SJCRH30 (cell line): ENCODE measurements around the gene SIM1. TPM values are rescaled to one million over a fixed set of nuclear protein-coding genes. Genes with fewer than 3 reads are reported as not detected.

Source experiments
- DNase-seq, 2 experiments: peaks; one replicate each; pipeline ENCODE4 v3.0.0-alpha.2; 2015 to 2020
- H3K27ac ChIP-seq: fragments of 250-450 bp; sonication (Bioruptor Pico); 2 replicates; pipeline ENCODE4 v1.5.1; 2020; ENCODE audit warnings: mild to moderate bottlenecking, moderate library complexity
- H3K27me3 ChIP-seq: fragments of 250-450 bp; sonication (Bioruptor Pico); 2 replicates; pipeline ENCODE4 v1.5.1; 2020; ENCODE audit warnings: mild to moderate bottlenecking, moderate library complexity
- H3K36me3 ChIP-seq: fragments of 250-450 bp; sonication (Bioruptor Pico); 2 replicates; pipeline ENCODE4 v1.5.1; 2020; ENCODE audit warnings: mild to moderate bottlenecking, moderate library complexity
- H3K4me1 ChIP-seq: fragments of 250-450 bp; sonication (Bioruptor Pico); 2 replicates; pipeline ENCODE4 v1.5.1; 2020; ENCODE audit warnings: mild to moderate bottlenecking, moderate library complexity
- H3K4me3 ChIP-seq: fragments of 250-450 bp; sonication (Bioruptor Pico); 2 replicates; pipeline ENCODE4 v1.5.1; 2020; ENCODE audit warnings: mild to moderate bottlenecking, moderate library complexity
- H3K9me3 ChIP-seq: fragments of 250-450 bp; sonication (Bioruptor Pico); replicated peaks from 2 replicates; pipeline ENCODE4 v1.5.1; 2020; ENCODE audit warnings: mild to moderate bottlenecking, moderate library complexity
- total RNA-seq: library from RNA; depleted of rRNA; stranded (reverse); fragments of >200 nt; shearing (Covaris generic); gene quantifications from 2 replicates; pipeline ENCODE4 v1.2.3, GENCODE V29; 2014

The SIM1 gene
- total RNA-seq, 1 experiment from 2014 or later: 1.2 TPM

DNA sequence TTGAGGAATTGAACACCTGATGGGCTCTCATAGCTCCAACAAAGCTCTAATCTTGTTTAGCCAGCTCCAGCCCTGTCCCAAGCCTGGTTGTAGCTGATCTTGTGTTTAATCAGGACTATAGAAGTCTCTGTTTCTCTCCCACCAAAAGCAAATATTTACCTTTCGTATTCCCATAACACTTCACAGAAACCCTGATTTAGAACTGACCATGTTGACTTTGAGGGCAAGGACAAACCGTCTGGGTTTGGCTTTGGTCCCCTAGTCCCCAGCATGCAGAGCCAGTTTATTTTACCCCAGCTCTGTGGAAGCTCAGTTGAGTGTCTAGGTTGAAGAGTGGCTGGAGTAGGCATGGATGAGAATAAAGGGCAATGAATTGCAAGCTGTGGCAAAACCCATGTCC lies 18.0 kb upstream of the SIM1 start:
- no peak for DNase-seq
- no peaks in the 10 kb centered on the region for H3K27me3 ChIP-seq
- H3K4me3 ChIP-seq: no peak overlapping the region
- no peaks in the 10 kb centered on the region for H3K9me3 ChIP-seq
- H3K36me3 ChIP-seq: no peaks in the 10 kb centered on the region
- peaks cover 21% of the 10 kb centered on the region for H3K4me1 ChIP-seq
- no peak overlapping the region for H3K27ac ChIP-seq

DNA sequence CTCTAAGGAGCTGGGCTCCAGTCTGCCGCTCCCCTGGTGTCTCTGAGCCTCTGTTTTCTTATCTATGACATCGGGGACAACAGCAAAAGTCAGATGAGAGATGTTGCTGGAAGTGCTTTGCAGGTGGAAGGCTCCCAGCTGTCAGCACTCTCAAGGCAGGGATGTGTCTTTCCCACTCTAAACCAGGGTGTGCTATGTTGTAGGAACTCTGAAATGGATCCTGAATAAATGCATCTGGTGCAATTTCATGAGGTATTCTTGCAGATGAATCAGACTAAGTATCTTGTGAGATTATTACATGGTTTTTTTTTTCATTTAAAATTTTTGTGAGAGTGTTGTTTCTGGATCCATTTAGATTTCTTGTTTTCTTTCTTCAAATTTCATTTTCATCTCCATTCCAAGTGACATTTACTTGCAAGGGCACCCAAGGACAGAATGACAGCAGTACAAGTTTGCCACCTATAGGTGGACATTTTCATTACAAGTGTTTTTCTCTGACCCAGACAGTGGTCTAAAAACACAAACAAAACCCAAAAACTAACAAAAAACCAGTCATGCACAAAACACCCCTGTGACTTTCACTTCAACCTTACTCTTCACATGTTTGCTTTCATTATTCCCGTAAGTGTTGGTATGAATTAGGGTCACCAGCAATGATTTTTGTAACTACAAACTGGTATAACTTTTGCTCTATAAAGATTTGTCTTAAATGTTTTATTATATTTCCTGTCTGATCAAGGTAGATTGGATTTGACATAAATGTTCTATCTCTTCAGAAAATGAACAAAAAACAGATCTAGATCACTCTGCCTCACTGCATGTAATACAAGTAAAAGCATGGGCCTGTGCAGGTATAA lies 14.7 kb upstream of the SIM1 start:
- Histone ChIP-seq H3K27me3 (no peaks in the 10 kb centered on the region), H3K9me3 (no peaks in the 10 kb centered on the region), H3K27ac (no peak overlapping the region), H3K36me3 (no peaks in the 10 kb centered on the region), H3K4me3 (no peak overlapping the region), H3K4me1 (peaks cover 7% of the 10 kb centered on the region)
- peak in 1 of 2 experiments; percentile 74 for DNase-seq

GRCh38 chr6:100475554-100476320 lies 11.0 kb upstream of the SIM1 start:
- no peak overlapping the region for H3K4me3 ChIP-seq
- H3K4me1 ChIP-seq: no peaks in the 10 kb centered on the region
- no peak for DNase-seq
- H3K9me3 ChIP-seq: no peaks in the 10 kb centered on the region
- H3K27ac ChIP-seq: no peak overlapping the region
- H3K36me3 ChIP-seq: no peaks in the 10 kb centered on the region
- no peaks in the 10 kb centered on the region for H3K27me3 ChIP-seq

DNA sequence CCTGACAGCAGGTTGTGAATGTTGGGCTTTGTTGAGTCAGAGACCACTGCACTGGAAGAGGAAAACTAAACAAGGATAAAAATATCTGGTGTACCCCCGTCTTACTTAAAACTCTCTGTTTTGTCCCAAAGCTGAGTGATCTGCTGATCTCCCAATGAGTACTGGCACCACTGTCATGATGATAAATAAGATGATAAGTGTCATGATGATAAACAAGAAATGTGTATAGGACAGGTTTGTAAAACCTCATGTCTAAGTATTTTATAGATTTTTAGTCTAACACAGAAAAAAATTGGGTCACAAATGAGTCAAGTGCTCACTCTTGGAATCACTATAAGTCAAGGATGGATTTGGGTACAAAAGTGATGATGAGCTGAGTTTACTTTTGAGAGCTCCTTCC lies 8.5 kb upstream of the SIM1 start:
- no peak overlapping the region for H3K27ac ChIP-seq
- DNase-seq: no peak

DNA sequence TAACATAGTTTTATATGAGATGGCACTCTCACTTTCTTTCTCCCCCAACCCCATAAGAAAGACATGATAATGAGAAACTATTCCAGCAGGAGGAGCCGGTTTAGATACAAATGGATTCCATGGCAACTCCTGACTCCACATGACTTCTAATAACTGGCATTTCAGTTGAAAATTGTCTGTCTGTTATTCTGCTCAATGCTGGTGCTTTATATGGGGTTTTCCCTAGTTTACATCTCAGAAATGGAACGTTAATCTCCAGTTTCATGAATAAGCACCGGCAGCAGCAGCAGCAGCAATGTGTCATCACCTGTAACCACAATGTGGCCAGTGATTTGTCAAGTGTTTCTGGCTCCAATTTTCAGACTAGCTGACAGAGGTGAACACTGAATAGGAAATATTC lies 8.0 kb upstream of the SIM1 start:
- Histone ChIP-seq H3K36me3 (no peaks in the 10 kb centered on the region), H3K9me3 (no peaks in the 10 kb centered on the region), H3K27ac (no peak overlapping the region), H3K4me3 (no peak overlapping the region), H3K4me1 (no peaks in the 10 kb centered on the region), H3K27me3 (no peaks in the 10 kb centered on the region)
- no peak for DNase-seq

More for the DNA sequence above, 8.5 kb upstream of the SIM1 start:
- Histone ChIP-seq H3K27me3 (no peaks in the 10 kb centered on the region), H3K4me1 (no peaks in the 10 kb centered on the region), H3K9me3 (no peaks in the 10 kb centered on the region), H3K4me3 (no peak overlapping the region), H3K36me3 (no peaks in the 10 kb centered on the region)

GRCh38 chr6:100470422-100471120 lies 5.8 kb upstream of the SIM1 start:
- DNase-seq: no peak
- no peaks in the 10 kb centered on the region for H3K36me3 ChIP-seq
- H3K4me1 ChIP-seq: no peaks in the 10 kb centered on the region
- H3K27me3 ChIP-seq: no peaks in the 10 kb centered on the region
- H3K4me3 ChIP-seq: no peak overlapping the region
- H3K9me3 ChIP-seq: no peaks in the 10 kb centered on the region
- H3K27ac ChIP-seq: no peak overlapping the region

GRCh38 chr6:100469101-100469859 lies 4.6 kb upstream of the SIM1 start:
- no peaks in the 10 kb centered on the region for H3K9me3 ChIP-seq
- DNase-seq: no peak
- H3K36me3 ChIP-seq: no peaks in the 10 kb centered on the region
- no peaks in the 10 kb centered on the region for H3K4me1 ChIP-seq
- no peak overlapping the region for H3K4me3 ChIP-seq
- no peak overlapping the region for H3K27ac ChIP-seq
- H3K27me3 ChIP-seq: no peaks in the 10 kb centered on the region

- DNase-seq: no peak
- H3K27me3 ChIP-seq: no peaks in the 10 kb centered on the region
Observed at GRCh38 chr6:100468016-100468622, 3.4 kb upstream of the SIM1 start.

DNA sequence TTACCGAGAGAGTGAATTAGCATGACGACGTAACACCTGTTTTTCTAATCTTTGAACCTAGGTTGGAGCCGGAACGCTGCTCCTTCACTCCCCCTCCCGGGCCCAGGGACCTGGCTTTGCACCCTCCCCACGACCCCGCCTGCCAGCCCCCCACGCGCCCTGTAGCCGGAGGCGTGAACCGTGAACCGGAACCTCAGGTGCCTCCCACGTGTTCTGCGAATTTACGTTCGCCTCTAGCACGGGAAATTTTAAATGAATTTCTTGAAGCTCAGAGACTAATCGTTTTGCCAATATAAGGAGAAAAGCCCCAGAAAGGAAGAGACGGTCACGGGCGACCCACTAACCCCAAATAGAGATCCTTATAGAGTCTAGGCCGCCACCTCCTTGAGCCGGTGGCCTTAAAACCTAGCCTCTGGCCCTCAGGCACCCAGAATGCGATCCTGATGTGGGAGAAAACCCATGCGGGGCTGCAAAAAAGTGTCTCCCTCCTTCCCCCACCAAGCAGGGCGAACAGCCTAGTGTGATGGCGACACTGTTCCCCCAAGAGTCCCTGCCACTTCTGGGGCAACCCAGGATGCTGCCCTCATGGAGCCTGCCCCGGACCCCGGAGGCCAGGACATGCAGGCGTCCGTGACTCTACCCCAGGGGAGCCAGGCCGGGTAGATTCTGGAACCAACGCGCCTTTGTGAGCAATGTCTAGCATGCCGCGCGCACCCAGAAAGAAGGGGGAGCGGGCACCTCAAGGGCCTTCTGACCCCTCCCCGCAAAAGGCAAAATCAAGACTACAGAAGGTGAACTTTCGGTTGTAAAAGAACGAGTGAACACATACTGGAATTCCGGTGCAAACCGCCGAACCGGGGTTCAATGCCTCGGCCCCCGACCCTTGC lies 2.7 kb upstream of the SIM1 start:
- H3K4me3 ChIP-seq: no peak overlapping the region
- no peak for DNase-seq
- no peaks in the 10 kb centered on the region for H3K27me3 ChIP-seq
- peaks cover under 1% of the 10 kb centered on the region; the same call in 1 of the 2 replicates for H3K4me1 ChIP-seq
- no peaks in the 10 kb centered on the region for H3K36me3 ChIP-seq
- no peaks in the 10 kb centered on the region for H3K9me3 ChIP-seq
- H3K27ac ChIP-seq: peak overlapping the region; percentile 2; the same call in 1 of the 2 replicates

More at GRCh38 chr6:100468016-100468622, 3.4 kb upstream of the SIM1 start:
- Histone ChIP-seq H3K27ac (no peak overlapping the region), H3K4me1 (no peaks in the 10 kb centered on the region), H3K4me3 (no peak overlapping the region), H3K36me3 (no peaks in the 10 kb centered on the region), H3K9me3 (no peaks in the 10 kb centered on the region)

DNA sequence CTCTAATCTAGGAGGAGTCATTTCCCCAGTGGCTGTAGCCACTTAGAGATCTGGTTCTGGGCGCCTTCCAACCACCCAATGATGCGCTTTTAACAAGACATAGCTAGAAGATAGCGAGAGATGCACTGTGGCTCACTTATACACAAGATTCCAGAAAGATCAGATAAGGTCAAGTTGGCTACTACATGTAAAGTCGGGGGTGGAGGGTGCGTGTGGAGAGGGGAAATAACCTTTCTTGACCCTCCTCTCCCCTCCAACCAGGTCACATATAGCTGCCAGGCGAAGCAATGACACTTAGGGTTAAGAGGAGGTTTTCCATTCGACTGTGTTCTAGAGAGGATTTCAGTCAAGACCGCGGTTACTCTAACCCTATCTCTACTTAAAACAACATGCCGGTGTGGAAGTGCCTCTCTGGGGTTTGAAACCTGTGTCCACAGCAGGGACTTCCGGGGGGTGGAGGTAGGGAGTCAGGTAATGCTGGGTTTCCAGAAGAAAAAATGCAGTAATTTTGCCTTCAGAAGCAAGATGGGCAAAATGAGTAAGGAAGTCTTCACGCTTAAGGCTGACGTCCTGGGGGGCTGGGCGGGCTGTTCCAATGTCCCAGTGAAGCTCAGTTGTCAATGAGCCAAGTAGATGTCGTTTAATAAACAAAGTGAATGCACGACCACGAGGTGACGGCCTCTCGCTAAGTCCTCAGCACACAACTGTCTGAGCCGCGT lies 1.8 kb upstream of the SIM1 start:
- H3K9me3 ChIP-seq: no peaks in the 10 kb centered on the region
- H3K4me1 ChIP-seq: peaks cover 6% of the 10 kb centered on the region; the same call in 1 of the 2 replicates
- peak; percentile 54 to 68 for DNase-seq
- no peaks in the 10 kb centered on the region for H3K36me3 ChIP-seq
- H3K4me3 ChIP-seq: no peak overlapping the region
- H3K27me3 ChIP-seq: no peaks in the 10 kb centered on the region
- H3K27ac ChIP-seq: peak overlapping the region; percentile 2; the same call in 1 of the 2 replicates

- Histone ChIP-seq H3K27me3 (no peaks in the 10 kb centered on the region), H3K27ac (no peak overlapping the region), H3K9me3 (no peaks in the 10 kb centered on the region), H3K4me3 (no peak overlapping the region), H3K36me3 (no peaks in the 10 kb centered on the region), H3K4me1 (peaks cover 6% of the 10 kb centered on the region; the same call in 1 of the 2 replicates)
- DNase-seq: no peak
Observed at GRCh38 chr6:100465701-100466409, 1.1 kb upstream of the SIM1 start.

DNA sequence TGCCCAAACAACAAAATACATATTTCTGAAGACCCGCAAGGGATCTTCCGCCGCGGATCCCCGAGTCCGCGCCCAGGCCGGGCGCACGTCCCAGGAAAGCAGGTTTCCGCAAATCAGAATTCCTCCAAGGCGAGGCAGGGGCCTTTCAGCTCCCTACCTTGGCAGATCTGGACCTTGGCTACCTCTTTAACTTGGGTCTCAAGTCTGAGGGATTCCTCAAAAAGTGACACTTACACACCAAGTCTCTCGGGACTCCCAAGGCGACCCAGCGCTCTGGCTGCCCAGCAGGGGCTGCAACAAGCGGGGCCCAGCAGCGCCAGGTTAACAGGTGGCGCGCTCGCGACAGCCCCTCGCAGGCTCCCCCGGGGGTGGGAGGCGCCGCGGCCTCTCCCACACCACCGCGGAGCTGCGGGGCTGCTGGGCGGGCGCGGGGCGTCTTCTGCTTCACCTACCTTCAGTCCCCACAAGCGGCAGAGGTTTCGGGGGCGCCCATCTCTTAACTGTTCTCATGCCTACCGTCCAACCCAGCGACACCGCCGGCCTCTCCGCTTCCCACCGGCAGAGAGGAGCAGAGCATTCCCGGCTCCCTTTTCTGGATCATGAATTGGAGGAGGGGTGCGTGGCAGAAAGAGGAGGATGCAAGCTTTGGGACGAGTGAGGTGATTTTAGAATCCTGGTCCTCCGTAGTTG lies 414 bp downstream of the SIM1 start:
- H3K27ac ChIP-seq: peak overlapping the region; percentile 21; the same call in 1 of the 2 replicates
- no peaks in the 10 kb centered on the region for H3K36me3 ChIP-seq
- no peaks in the 10 kb centered on the region for H3K27me3 ChIP-seq
- peaks cover 6% of the 10 kb centered on the region; the same call in 1 of the 2 replicates for H3K4me1 ChIP-seq
- no peaks in the 10 kb centered on the region for H3K9me3 ChIP-seq
- peak in 1 of 2 experiments; percentile 32 for DNase-seq
- peak overlapping the region; percentile 63 for H3K4me3 ChIP-seq
